MM.1S (cell line): ENCODE data around the gene SYCP3.

Source experiments
- DNase-seq: peaks from one replicate; pipeline ENCODE4 v3.0.0-alpha.2; 2015
- H2AFZ ChIP-seq: fragments of 300-600 bp; sonication (generic); 2 replicates; pipeline ENCODE4 v1.6.0; 2016; ENCODE audit warnings: antibody characterized with exemption, low read length
- H3F3A ChIP-seq: fragments of 300-600 bp; sonication (generic); 2 replicates; pipeline ENCODE4 v1.6.1; 2016; ENCODE audit warnings: mild to moderate bottlenecking, antibody characterized with exemption, low read length, moderate library complexity, mixed read lengths; ENCODE audit not compliant: insufficient read depth
- H3K27ac ChIP-seq: fragments of 300-600 bp; sonication (generic); 2 replicates; pipeline ENCODE4 v1.5.1; 2016; ENCODE audit warnings: mild to moderate bottlenecking, low read length
- H3K27me3 ChIP-seq: fragments of 300-600 bp; sonication (generic); replicated peaks from 2 replicates; pipeline ENCODE4 v1.6.0; 2016; ENCODE audit warnings: low read length; ENCODE audit not compliant: insufficient read depth
- H3K36me3 ChIP-seq: fragments of 300-600 bp; sonication (generic); replicated peaks from 2 replicates; pipeline ENCODE4 v1.6.1; 2016; ENCODE audit warnings: mild to moderate bottlenecking, low read length, mixed read lengths; ENCODE audit not compliant: insufficient read depth
- H3K4me1 ChIP-seq: fragments of 300-600 bp; sonication (generic); 2 replicates; pipeline ENCODE4 v1.6.1; 2016; ENCODE audit warnings: low read length, mixed read lengths
- H3K4me2 ChIP-seq: fragments of 300-600 bp; sonication (generic); 2 replicates; pipeline ENCODE4 v1.6.0; 2016; ENCODE audit warnings: low read depth, low read length
- H3K4me3 ChIP-seq: fragments of 300-600 bp; sonication (generic); 2 replicates; pipeline ENCODE4 v1.5.1; 2016; ENCODE audit warnings: low read length, mixed read lengths
- H3K79me2 ChIP-seq: fragments of 300-600 bp; sonication (generic); 2 replicates; pipeline ENCODE4 v1.6.1; 2016; ENCODE audit warnings: mixed run types, low read length, mixed read lengths
- H3K9ac ChIP-seq: fragments of 300-600 bp; sonication (generic); 2 replicates; pipeline ENCODE4 v1.6.1; 2016; ENCODE audit warnings: low read length, mixed read lengths
- H3K9me2 ChIP-seq: fragments of 300-600 bp; sonication (generic); replicated peaks from 2 replicates; pipeline ENCODE4 v1.6.1; 2016; ENCODE audit warnings: mild to moderate bottlenecking, low read length, mixed read lengths; ENCODE audit not compliant: insufficient read depth
- H3K9me3 ChIP-seq: fragments of 300-600 bp; sonication (generic); replicated peaks from 2 replicates; pipeline ENCODE4 v1.6.1; 2016; ENCODE audit warnings: mild to moderate bottlenecking, low read length, mixed read lengths; ENCODE audit not compliant: insufficient read depth
- H4K20me1 ChIP-seq: fragments of 300-600 bp; sonication (generic); 2 replicates; pipeline ENCODE4 v1.6.1; 2016; ENCODE audit warnings: mild to moderate bottlenecking, low read length, moderate library complexity, mixed read lengths; ENCODE audit not compliant: insufficient read depth
- CTCF ChIP-seq: fragments of 300-600 bp; sonication (generic); IDR thresholded peaks from 2 replicates; pipeline ENCODE4 v1.5.1; 2016; ENCODE audit warnings: antibody characterized with exemption, low read length, mixed read lengths
- EZH2 ChIP-seq: fragments of 300-600 bp; sonication (generic); optimal IDR thresholded peaks from 2 replicates; pipeline ENCODE3; 2017; ENCODE audit warnings: low read depth, mild to moderate bottlenecking, antibody characterized with exemption, low read length, mixed read lengths
- EZH2phosphoT487 ChIP-seq: fragments of 300-600 bp; sonication (generic); IDR thresholded peaks from 2 replicates; pipeline ENCODE4 v1.6.1; 2018; ENCODE audit warnings: antibody characterized with exemption, low read length

The SYCP3 gene

GRCh38 chr12:101775816-101776215 is 36.6 kb upstream of the SYCP3 start:
- Histone ChIP-seq H3K9ac (no peak overlapping the region), H3K79me2 (no peaks in the 10 kb centered on the region), H3K27ac (no peak overlapping the region), H3K9me3 (no peaks in the 10 kb centered on the region), H3K27me3 (no peaks in the 10 kb centered on the region), H2AFZ (no peak overlapping the region), H4K20me1 (no peaks in the 10 kb centered on the region), H3K4me2 (no peak overlapping the region), H3K4me1 (peaks cover 50% of the 10 kb centered on the region), H3K4me3 (no peak overlapping the region), H3K36me3 (no peaks in the 10 kb centered on the region), H3K9me2 (no peaks in the 10 kb centered on the region), H3F3A (peaks cover 36% of the 10 kb centered on the region)
- DNase-seq = no peak
- TF ChIP-seq EZH2 (no peak), CTCF (no peak), EZH2phosphoT487 (no peak)

- Histone ChIP-seq H3K79me2 (no peaks in the 10 kb centered on the region), H3K4me2 (no peak overlapping the region), H3K27me3 (no peaks in the 10 kb centered on the region), H3K36me3 (peaks cover 7% of the 10 kb centered on the region; the same call in 1 of the 2 replicates), H3K4me3 (no peak overlapping the region), H4K20me1 (no peaks in the 10 kb centered on the region), H3K4me1 (peaks cover 44% of the 10 kb centered on the region), H2AFZ (no peak overlapping the region), H3K9ac (peak overlapping the region; percentile 29; the same call in 1 of the 2 replicates), H3F3A (peaks cover 36% of the 10 kb centered on the region), H3K27ac (no peak overlapping the region; the same call in 1 of the 2 replicates), H3K9me3 (no peaks in the 10 kb centered on the region), H3K9me2 (no peaks in the 10 kb centered on the region)
- DNase-seq = peak; percentile 59
- TF ChIP-seq EZH2phosphoT487 (no peak), CTCF (peak; percentile 87), EZH2 (no peak)
Observed at GRCh38 chr12:101773650-101774162, 34.4 kb upstream of the SYCP3 start.

DNA sequence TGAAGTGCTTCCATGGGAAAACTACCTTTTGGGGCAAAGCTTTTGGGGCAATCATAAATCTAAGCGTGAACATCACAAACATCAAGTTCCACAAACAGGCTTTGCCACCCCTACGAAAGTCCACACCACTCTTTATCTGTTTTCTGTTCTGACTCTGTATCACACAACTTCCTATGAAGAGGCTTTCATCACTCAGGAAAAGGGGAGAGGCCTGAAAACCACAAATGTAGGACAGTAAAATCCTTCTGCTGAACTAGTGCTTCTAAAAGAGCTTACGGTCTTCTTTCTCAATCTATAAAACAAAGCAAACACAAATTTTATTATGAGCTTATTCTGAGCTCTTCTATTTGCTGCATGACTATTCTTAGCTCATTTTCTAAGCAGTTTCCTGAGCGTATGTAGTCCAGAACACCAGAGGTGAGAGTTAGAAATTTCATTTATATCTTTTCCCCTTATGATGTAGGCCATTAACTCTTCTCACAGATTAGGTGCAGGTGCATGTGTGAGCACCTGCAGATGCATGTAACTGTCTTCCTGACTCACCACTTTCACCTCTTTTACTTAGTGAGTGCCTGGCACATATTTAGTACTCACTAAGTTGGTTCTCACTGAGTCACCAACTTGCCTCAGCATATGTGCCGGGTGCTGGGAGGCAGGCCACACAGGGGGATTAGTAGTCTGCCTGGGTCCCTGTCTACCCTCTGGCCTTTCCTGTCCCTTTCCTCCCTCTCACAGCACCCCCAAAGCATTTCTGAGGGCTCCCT is 32.9 kb upstream of the SYCP3 start:
- H3K4me3 ChIP-seq = no peak overlapping the region; the same call in 1 of the 2 replicates
- peaks cover 27% of the 10 kb centered on the region for H3F3A ChIP-seq
- H3K4me1 ChIP-seq = peaks cover 30% of the 10 kb centered on the region
- no peaks in the 10 kb centered on the region for H3K79me2 ChIP-seq
- DNase-seq = peak; percentile 96
- H3K9me2 ChIP-seq = no peaks in the 10 kb centered on the region
- peak overlapping the region; percentile 66 for H3K9ac ChIP-seq
- H3K9me3 ChIP-seq = no peaks in the 10 kb centered on the region
- H3K27ac ChIP-seq = peak overlapping the region; percentile 92
- no peak overlapping the region for H2AFZ ChIP-seq
- H4K20me1 ChIP-seq = no peaks in the 10 kb centered on the region
- peaks cover 7% of the 10 kb centered on the region; the same call in 1 of the 2 replicates for H3K36me3 ChIP-seq
- H3K4me2 ChIP-seq = peak overlapping the region; percentile 65
- H3K27me3 ChIP-seq = no peaks in the 10 kb centered on the region
- TF ChIP-seq CTCF (no peak), EZH2 (no peak), EZH2phosphoT487 (no peak)
